Smooth muscle cell of the brain vasculature (primary cell): ENCODE data around the gene KCNN3.

Experiments used
- DNase-seq: peaks from one replicate; pipeline ENCODE4 v3.0.0-alpha.2; 2012; ENCODE audit warnings: low read depth, low spot score

Gene KCNN3

GRCh38 chr1:154841384-154841783 lies 28.7 kb downstream of the KCNN3 start:
- no peak for DNase-seq

GRCh38 chr1:154840269-154841176 lies 29.6 kb downstream of the KCNN3 start:
- no peak for DNase-seq

DNA sequence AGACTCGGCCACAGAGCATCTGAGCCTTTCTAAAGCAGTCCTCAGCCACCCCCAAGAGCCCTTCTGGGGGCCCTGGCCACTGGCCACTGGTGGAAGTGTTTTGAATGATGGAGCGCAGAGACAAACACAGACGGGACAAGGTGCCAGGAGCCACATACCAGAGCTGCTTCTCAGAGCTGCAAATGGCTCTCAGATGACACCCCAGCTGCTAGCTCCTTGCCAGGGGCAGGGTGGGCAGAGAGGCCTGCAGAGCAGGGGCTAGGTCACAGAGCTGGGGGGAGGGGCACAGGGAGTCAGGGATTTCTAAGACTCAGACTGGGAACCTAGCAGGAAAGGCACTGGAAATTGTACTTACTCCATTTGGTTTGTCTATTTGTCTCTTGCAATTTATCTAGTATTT lies 30.4 kb downstream of the KCNN3 start:
- DNase-seq = no peak

DNA sequence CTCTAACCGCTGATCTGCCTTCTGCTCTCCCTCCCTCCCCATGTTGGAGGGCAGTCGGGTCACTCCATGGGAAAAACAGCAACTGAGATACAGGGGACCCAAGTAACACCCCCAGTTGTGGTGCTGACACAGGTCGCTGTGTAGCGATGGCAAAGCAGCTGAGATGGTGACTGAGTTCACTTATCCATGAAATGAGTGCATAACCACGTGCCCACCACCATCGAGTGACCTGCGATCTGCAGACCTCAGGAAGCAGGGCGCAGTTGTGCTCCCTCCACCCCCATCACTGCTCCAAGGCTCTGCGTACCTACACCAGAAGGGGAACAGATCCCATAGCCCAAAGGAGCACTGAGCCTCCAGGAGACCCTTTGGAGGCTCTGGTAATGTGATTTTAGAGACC lies 31.1 kb downstream of the KCNN3 start:
- DNase-seq = no peak

DNA sequence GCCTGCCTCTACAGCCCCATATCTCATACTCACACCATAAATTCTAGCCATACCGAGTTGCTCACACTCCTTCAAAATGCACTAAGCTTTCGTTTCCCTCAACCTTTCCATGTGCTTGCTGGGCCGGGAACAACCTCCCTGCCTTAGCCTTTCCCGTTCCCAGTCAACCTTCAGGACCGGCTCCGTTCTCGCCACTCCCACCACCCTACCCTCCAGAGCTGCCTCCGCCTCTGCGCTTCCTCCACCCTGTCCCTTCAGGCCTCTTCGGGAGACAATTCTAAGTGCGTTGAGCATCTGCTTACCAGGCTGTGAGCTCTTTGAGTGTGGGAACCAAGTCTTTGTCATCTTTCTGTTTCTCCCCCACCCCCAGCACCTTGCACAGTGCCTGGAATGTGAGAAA lies 31.6 kb downstream of the KCNN3 start:
- no peak for DNase-seq

DNA sequence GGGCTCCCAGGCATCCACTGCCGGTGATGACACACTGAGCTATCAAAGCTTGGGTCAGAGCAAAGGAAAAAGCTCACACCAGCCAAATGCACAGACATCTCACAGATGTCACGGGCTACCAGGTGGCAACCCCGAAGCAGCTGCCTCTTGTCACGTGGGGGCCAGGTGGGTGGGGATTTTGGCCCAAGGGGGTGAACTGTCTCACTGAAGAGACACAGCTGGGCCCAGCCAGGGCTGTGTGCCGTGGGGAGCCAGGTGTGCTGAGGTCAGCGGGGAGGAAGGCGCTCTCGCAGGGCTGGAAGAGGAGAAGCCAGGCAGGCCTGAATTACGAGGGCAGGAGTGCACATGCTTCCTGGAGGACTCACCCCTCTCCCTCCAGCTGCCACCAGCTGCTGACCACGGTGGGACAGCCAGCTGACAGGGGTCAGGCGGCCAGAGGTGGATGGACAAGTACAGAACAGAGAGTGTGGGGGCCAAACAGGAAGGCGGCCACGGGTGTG lies 32.4 kb downstream of the KCNN3 start:
- DNase-seq = no peak

DNA sequence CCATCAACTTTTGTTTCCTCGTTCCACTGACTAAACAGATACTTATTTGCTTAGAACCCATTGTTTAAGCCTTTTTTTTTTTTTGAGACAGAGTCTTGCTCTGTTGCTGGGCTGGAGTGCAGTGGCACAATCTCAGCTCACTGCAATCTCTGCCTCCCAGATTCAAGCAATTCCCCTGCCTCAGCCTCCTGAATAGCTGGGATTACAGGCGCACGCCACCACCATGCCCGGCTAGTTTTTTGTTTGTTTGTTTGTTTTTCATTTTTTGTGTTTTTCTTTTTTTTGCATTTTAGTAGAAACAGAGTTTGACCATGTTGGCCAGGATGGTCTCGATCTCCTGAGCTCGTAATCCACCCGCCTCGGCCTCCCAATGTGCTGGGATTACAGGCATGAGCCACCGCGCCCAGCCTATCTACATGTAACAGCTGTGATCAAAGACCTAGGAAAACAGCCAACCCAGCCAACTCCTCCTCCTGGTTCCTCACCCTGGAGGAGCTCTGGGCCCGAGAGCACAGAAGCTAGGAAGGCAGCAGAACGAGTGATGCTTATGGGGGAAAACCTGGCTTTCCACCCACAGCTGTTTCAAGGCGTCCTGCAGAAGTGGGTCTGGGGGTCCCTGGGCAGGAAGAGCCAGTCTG lies 32.9 kb downstream of the KCNN3 start:
- no peak for DNase-seq

- DNase-seq = no peak
Measured at GRCh38 chr1:154835531-154836324, 34.4 kb downstream of the KCNN3 start.

GRCh38 chr1:154833841-154834240 lies 36.2 kb downstream of the KCNN3 start:
- DNase-seq = no peak

DNA sequence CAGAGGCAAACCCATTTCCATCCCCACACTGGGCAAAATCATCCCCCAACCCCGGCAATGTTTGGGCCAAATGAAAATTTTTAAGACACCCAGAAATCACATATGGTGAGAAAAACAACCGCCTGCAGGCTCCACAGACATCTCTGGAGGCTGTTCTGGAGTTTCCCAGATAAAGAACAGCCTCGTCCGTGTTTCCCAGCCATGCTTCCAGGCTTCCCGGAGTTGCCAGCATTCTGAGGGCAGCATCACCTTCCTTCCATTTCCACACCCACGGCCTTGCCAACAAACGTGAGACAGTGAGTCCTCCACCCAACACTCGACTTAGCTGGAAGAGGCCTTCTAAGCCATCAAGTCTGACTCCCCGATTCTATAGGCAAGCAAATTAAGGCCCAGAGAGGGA lies 36.9 kb downstream of the KCNN3 start:
- no peak for DNase-seq

DNA sequence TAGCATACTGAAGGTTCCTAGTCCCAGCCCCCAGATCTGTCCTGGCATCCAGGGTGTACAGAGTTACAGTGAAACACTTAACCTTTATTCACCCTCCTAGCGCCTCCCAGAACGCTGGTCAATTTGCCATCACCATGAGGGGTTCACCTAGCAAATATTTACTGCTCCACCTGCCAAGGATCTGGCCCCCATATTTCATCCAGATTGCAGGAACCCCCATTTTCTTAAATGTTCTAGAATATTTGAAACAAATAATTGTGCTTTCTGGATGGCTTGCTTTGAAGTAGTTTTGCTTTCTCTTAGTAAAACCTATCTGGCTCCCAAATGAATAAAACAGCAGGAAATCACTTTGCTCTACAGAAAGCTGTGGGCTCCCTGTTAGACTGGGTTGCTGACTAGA lies 37.7 kb downstream of the KCNN3 start:
- DNase-seq = no peak

DNA sequence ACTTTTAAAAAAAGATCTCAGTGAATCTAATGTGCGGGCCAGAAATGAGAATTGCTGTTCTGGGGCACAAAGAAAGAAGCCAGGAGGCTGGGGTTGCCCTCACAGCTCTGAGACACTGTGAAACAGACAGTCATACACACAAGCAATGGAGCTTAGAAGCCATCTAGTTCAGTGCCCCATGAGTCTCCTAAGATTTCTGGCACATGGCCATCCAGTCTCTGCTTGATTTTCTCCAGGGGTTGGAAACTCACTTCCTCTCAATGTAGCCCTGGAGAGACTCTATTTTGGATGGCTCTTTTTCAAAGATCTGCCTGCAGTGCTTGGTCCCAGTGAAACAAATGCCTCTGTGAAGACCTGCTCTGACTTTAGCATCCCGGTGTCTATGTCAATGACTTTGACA lies 38.6 kb downstream of the KCNN3 start:
- DNase-seq = no peak

DNA sequence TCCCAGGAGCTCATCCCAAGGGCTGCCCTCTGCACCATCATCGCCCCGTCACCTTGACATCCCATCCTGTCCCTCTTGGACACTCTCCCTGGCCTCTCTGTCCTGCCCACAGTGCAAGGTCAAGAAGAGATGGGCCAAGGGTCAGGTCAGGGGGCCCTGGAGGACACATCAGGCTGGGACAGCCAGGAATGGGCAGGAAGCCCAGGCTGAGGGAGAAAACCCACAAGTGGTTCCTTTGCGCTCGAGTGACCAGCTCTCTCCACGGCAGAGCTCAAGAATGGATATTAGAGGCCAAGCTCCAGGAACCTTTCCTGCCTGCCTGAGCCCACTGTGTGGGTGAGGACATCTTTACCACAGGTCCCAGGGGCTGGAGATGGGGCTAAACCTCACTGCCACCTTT lies 41.0 kb downstream of the KCNN3 start:
- DNase-seq = no peak

- DNase-seq = no peak
Measured at GRCh38 chr1:154824179-154825000, 45.7 kb downstream of the KCNN3 start.

DNA sequence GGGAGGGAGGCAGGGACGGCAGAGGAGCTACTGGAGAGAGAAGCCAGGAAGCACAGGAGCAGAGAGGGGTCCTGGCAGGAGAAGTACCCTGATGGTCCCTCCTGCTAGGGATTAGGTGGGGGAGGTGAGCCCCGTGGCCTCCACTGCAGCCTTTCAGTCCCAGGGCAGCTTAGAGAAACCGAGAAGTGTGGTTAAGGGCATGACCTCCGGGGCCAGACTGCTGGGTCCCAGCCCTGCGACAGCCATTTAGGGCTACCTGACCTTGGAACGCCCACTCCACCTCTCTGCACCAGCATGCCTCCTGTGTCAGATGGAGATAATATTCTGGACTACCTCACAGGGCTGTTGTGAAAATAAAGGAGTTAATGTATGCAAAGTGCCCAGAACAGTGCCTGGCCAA lies 47.4 kb downstream of the KCNN3 start:
- DNase-seq = no peak

DNA sequence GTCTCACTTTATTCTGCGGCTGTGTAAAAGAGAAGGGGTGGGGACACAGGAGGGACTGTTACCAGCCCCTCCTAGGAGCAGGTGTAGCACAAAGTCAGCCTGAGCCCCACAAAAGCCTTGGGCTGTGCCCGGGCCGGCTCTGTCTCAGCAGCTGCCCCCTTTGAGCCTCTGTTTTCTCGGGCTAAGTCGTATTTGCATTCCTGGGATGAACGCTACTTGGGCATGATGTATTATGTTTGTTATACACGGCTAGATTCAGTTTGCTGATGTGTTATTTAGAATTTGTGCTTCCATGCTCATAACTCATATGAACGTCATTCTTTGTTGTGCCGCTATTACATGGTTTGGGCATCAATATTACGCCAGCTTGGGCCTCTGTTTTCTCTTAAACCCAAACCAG lies 47.8 kb downstream of the KCNN3 start:
- DNase-seq = no peak

- DNase-seq = no peak
Measured at GRCh38 chr1:154821083-154821482, 49.0 kb downstream of the KCNN3 start.

GRCh38 chr1:154820646-154821045 lies 49.4 kb downstream of the KCNN3 start:
- no peak for DNase-seq

- no peak for DNase-seq
Measured at GRCh38 chr1:154819628-154820590, 50.2 kb downstream of the KCNN3 start.

GRCh38 chr1:154818911-154819310 lies 51.2 kb downstream of the KCNN3 start:
- no peak for DNase-seq
